GM15510 (cell line): Measurements from ENCODE around the gene KIF5C.

Source experiments
- POLR2A ChIP-seq: IDR thresholded peaks from 3 replicates; pipeline ENCODE4 v1.6.1; 2011; ENCODE audit warnings: borderline replicate concordance; ENCODE audit not compliant: insufficient read length; ENCODE audit errors: extremely low read depth

Gene KIF5C

GRCh38 chr2:149021271-149021719 lies 146.3 kb downstream of the KIF5C start:
- no peak for TF ChIP-seq POLR2A

- no peak for TF ChIP-seq POLR2A
Observed at GRCh38 chr2:149021761-149022160, 146.7 kb downstream of the KIF5C start.

GRCh38 chr2:149023091-149023490 lies 148.1 kb downstream of the KIF5C start:
- no peak for TF ChIP-seq POLR2A

- no peak for TF ChIP-seq POLR2A
Observed at GRCh38 chr2:149027590-149028250, 152.7 kb downstream of the KIF5C start.

- no peak for TF ChIP-seq POLR2A
Observed at GRCh38 chr2:149028377-149028776, 153.3 kb downstream of the KIF5C start.

- TF ChIP-seq POLR2A: no peak
Observed at GRCh38 chr2:149028891-149029290, 153.9 kb downstream of the KIF5C start.

- no peak for TF ChIP-seq POLR2A
Observed at GRCh38 chr2:149029307-149029965, 154.4 kb downstream of the KIF5C start.

- no peak for TF ChIP-seq POLR2A
Observed at GRCh38 chr2:149031396-149031795, 156.4 kb downstream of the KIF5C start.

GRCh38 chr2:149033716-149034115 lies 158.7 kb downstream of the KIF5C start:
- TF ChIP-seq POLR2A: no peak

GRCh38 chr2:149034406-149034805 lies 159.4 kb downstream of the KIF5C start:
- TF ChIP-seq POLR2A: no peak

- no peak for TF ChIP-seq POLR2A
Observed at GRCh38 chr2:149036507-149037293, 161.7 kb downstream of the KIF5C start.

GRCh38 chr2:149037851-149038250 lies 162.8 kb downstream of the KIF5C start:
- TF ChIP-seq POLR2A: no peak

- TF ChIP-seq POLR2A: peak; percentile 22
Observed at GRCh38 chr2:149038442-149039212, 163.6 kb downstream of the KIF5C start, which contains the start of gene LYPD6B. LYPD6B (plus strand) TSS chr2:149038699; CDS start chr2:149130949, 92,250 bp downstream.

GRCh38 chr2:149039213-149039724 lies 164.2 kb downstream of the KIF5C start:
- TF ChIP-seq POLR2A: no peak

GRCh38 chr2:149040451-149040850 lies 165.4 kb downstream of the KIF5C start:
- no peak for TF ChIP-seq POLR2A

GRCh38 chr2:149041482-149041881 lies 166.5 kb downstream of the KIF5C start:
- TF ChIP-seq POLR2A: no peak
